SK-N-DZ (cell line): ENCODE results near the gene LARP1. TPM values are rescaled to one million over a fixed set of nuclear protein-coding genes. Genes with fewer than 3 reads are reported as not detected.
"Not testable (repeated sequence)": the region's sequence is repeated elsewhere in the genome, so short reads cannot be mapped to it uniquely, and the experiment has no call there.

Experiments used
- DNase-seq: peaks from one replicate; pipeline ENCODE4 v3.0.0-alpha.2; 2015; ENCODE audit warnings: low spot score
- polyA plus RNA-seq, 2 experiments: library from polyadenylated mRNA; depleted of rRNA; stranded (reverse); fragments of >200 nt; gene quantifications; 2 replicates each; pipeline ENCODE4 v1.2.3, GENCODE V29; 2014

Gene LARP1
- polyA plus RNA-seq (2014; cell fraction: cytosol; rRNA removed) = 89.5 and 92.3 TPM in 2 replicates
- 82.9 and 128 TPM in 2 replicates for polyA plus RNA-seq (2014; cell fraction: nucleus; rRNA removed)

GRCh38 chr5:154755361-154756008 is at the start of gene LARP1:
Gene LARP1, plus strand, starts transcription at chr5:154755377. Its CDS starts 381 bp downstream, at chr5:154755758.
- no peak for DNase-seq

- DNase-seq = no peak
These were observed 48.8 kb upstream of the LARP1 start for GRCh38 chr5:154706416-154706815.

GRCh38 chr5:154707641-154708040 is 47.5 kb upstream of the LARP1 start:
- no peak for DNase-seq

GRCh38 chr5:154708207-154708606 is 47.0 kb upstream of the LARP1 start:
- no peak for DNase-seq

- DNase-seq = no peak
These were observed 46.3 kb upstream of the LARP1 start for GRCh38 chr5:154708846-154709245.

GRCh38 chr5:154709368-154710305 is 45.5 kb upstream of the LARP1 start:
- peak; percentile 15 for DNase-seq

GRCh38 chr5:154712518-154713437 is 42.4 kb upstream of the LARP1 start:
- DNase-seq = no peak

- DNase-seq = peak; percentile 15
These were observed 41.5 kb upstream of the LARP1 start for GRCh38 chr5:154713615-154714125.

GRCh38 chr5:154714266-154714986 is 40.8 kb upstream of the LARP1 start:
- DNase-seq = no peak

GRCh38 chr5:154721481-154722058 is 33.6 kb upstream of the LARP1 start:
- no peak for DNase-seq

- no peak for DNase-seq
These were observed 33.1 kb upstream of the LARP1 start for GRCh38 chr5:154722097-154722496.

- DNase-seq = no peak
These were observed 32.2 kb upstream of the LARP1 start for GRCh38 chr5:154722936-154723335.

- DNase-seq = no peak
These were observed 31.3 kb upstream of the LARP1 start for GRCh38 chr5:154723740-154724505.

- DNase-seq = no peak
These were observed 27.8 kb upstream of the LARP1 start for GRCh38 chr5:154727361-154727760.

GRCh38 chr5:154728939-154729588 is 26.1 kb upstream of the LARP1 start:
- no peak for DNase-seq

GRCh38 chr5:154729613-154730012 is 25.6 kb upstream of the LARP1 start:
- no peak for DNase-seq

GRCh38 chr5:154730761-154731160 is 24.4 kb upstream of the LARP1 start:
- DNase-seq = not testable (repeated sequence)

GRCh38 chr5:154732212-154732611 is 23.0 kb upstream of the LARP1 start:
- no peak for DNase-seq
